HepG2 (cell line): ENCODE data around the gene CAMTA1. TPM values are rescaled to one million over a fixed set of nuclear protein-coding genes. Genes with fewer than 3 reads are reported as not detected.

Source experiments
- ATAC-seq: fragments of 200-7000 bp; cut with Tn5 transposase; 3 replicates; pipeline ENCODE4 v1.9.1; 2020; ENCODE audit warnings: mild to moderate bottlenecking, moderate library complexity
- BruUV-seq: library from RNA; stranded (reverse); fragments of 400-500 nt; replicated peaks from 2 replicates; lab custom pipeline; 2021; lab: Mats Ljungman, UMichigan
- CTCF ChIA-PET: fragments of 300-600 bp; formaldehyde crosslinking; extraction: SDS; loops from one replicate; lab custom pipeline; 2021; ENCODE audit warnings: low total read pairs, inconsistent platforms, low intra/inter-chr PET ratio; lab: Yijun Ruan, JAX
- POLR2A ChIA-PET: fragments of 350-600 bp; sonication (Branson Sonifier 250); formaldehyde crosslinking; loops from one replicate; lab custom pipeline; 2020; ENCODE audit warnings: antibody characterized with exemption, inconsistent platforms; lab: Yijun Ruan, JAX
- DNase-seq: peaks from one replicate; pipeline ENCODE4 v3.0.0-alpha.2; 2015; ENCODE audit warnings: low spot score
- FAIRE-seq: peaks from 3 replicates; lab custom pipeline; 2011; peaks lifted over from hg19 to GRCh38; lab: Jason Lieb, UNC
- H2AFZ ChIP-seq: one replicate; pipeline ENCODE4 v1.6.1; 2011; ENCODE audit warnings: low read length, inconsistent platforms
- H3K27ac ChIP-seq: fragments of 300-600 bp; 3 replicates; pipeline ENCODE4 v1.8.0; 2011; ENCODE audit warnings: mixed run types, mild to moderate bottlenecking, mixed read lengths, low read length, inconsistent platforms; ENCODE audit not compliant: insufficient read depth; ENCODE audit errors: extremely low read length
- H3K27me3 ChIP-seq, 2 experiments: fragments of 200-600 bp in 1 of 2; 2 replicates in 1 of 2; 3 replicates in 1 of 2; pipeline versions ENCODE4 v1.6.0 to v1.8.0; 2011; ENCODE audit warnings: low read length in 2 of 2, mild to moderate bottlenecking in 2 of 2, moderate library complexity in 2 of 2, inconsistent platforms in 1 of 2; ENCODE audit not compliant: insufficient read depth in 2 of 2, control insufficient read depth in 1 of 2
- H3K36me3 ChIP-seq, 2 experiments: fragments of 200-600 bp in 1 of 2; replicated peaks in 1 of 2; 2 replicates in 1 of 2; 3 replicates in 1 of 2; pipeline versions ENCODE4 v1.5.1 to v1.8.0; 2011; ENCODE audit warnings: low read length in 2 of 2, inconsistent platforms in 1 of 2; ENCODE audit not compliant: insufficient read depth in 2 of 2, control insufficient read depth in 1 of 2
- H3K4me1 ChIP-seq: 2 replicates; pipeline ENCODE4 v1.5.1; 2012; ENCODE audit warnings: low read length, inconsistent platforms; ENCODE audit not compliant: insufficient read depth
- H3K4me2 ChIP-seq: 2 replicates; pipeline ENCODE4 v1.6.0; 2011; ENCODE audit warnings: low read depth, low read length, inconsistent platforms
- H3K4me3 ChIP-seq, 3 experiments: fragments of 200-600 bp in 1 of 3; sonication (generic), shearing (Covaris generic) in 1 of 3; replicated peaks in 1 of 3; 2 replicates each; pipeline ENCODE4 v1.5.1; 2011 to 2016; ENCODE audit warnings: low read length in 3 of 3, inconsistent platforms in 2 of 3, low read depth in 2 of 3, mild to moderate bottlenecking in 2 of 3, control low read depth in 1 of 3, mixed read lengths in 1 of 3; ENCODE audit not compliant: insufficient read depth in 1 of 3
- H3K79me2 ChIP-seq: one replicate; pipeline ENCODE4 v1.6.1; 2011; ENCODE audit warnings: low read length, inconsistent platforms; ENCODE audit not compliant: insufficient read depth
- H3K9ac ChIP-seq: 2 replicates; pipeline ENCODE4 v1.6.0; 2011; ENCODE audit warnings: mild to moderate bottlenecking, low read depth, low read length, inconsistent platforms; ENCODE audit not compliant: insufficient read depth
- H3K9me3 ChIP-seq: 2 replicates; pipeline ENCODE4 v1.5.1; 2012; ENCODE audit warnings: mild to moderate bottlenecking, low read length
- H4K20me1 ChIP-seq: 2 replicates; pipeline ENCODE4 v1.6.0; 2011; ENCODE audit warnings: inconsistent platforms, mild to moderate bottlenecking, low read length, moderate library complexity; ENCODE audit not compliant: insufficient read depth
- CBX1 ChIP-seq: IDR thresholded peaks from one replicate; pipeline ENCODE4 v1.6.1; 2016; ENCODE audit warnings: antibody characterized with exemption, low read depth
- CBX2 ChIP-seq, 2 experiments: fragments of 200-600 bp in 1 of 2; sonication (generic); formaldehyde crosslinking in 1 of 2; IDR thresholded peaks; 2 replicates each; pipeline versions ENCODE4 v1.7.0 to v1.8.1; 2018 to 2022; ENCODE audit warnings: low read depth in 2 of 2, low read length in 1 of 2, mild to moderate bottlenecking in 1 of 2, missing genetic modification reagents in 1 of 2
- ELF3 ChIP-seq: IDR thresholded peaks from 2 replicates; pipeline ENCODE4 v1.6.1; 2016; ENCODE audit warnings: missing genetic modification reagents, missing compliant biosample characterization
- KMT2B ChIP-seq: IDR thresholded peaks from 2 replicates; pipeline ENCODE4 v1.6.1; 2016; ENCODE audit warnings: missing genetic modification reagents, missing compliant biosample characterization
- NFE2 ChIP-seq: sonication (generic); formaldehyde crosslinking; IDR thresholded peaks from 2 replicates; pipeline ENCODE4 v1.4.0; 2020; ENCODE audit warnings: missing genetic modification reagents
- NKX3-1 ChIP-seq: sonication (generic); formaldehyde crosslinking; IDR thresholded peaks from 2 replicates; pipeline ENCODE4 v1.5.0; 2020; ENCODE audit warnings: missing genetic modification reagents
- PHF20 ChIP-seq: sonication (generic); formaldehyde crosslinking; IDR thresholded peaks from 2 replicates; pipeline ENCODE4 v1.5.0; 2020; ENCODE audit warnings: mild to moderate bottlenecking, missing genetic modification reagents
- ZIK1 ChIP-seq: sonication (generic); formaldehyde crosslinking; IDR thresholded peaks from 2 replicates; pipeline ENCODE4 v1.5.0; 2020; ENCODE audit warnings: mild to moderate bottlenecking, low read depth, missing genetic modification reagents, borderline replicate concordance
- ZNF180 ChIP-seq: sonication (generic); formaldehyde crosslinking; IDR thresholded peaks from 2 replicates; pipeline ENCODE4 v1.4.0; 2020; ENCODE audit warnings: low read depth, missing genetic modification reagents, borderline replicate concordance
- ZNF224 ChIP-seq: sonication (generic); formaldehyde crosslinking; IDR thresholded peaks from 2 replicates; pipeline ENCODE4 v1.5.0; 2020; ENCODE audit warnings: mild to moderate bottlenecking, missing genetic modification reagents
- ZNF563 ChIP-seq: sonication (generic); formaldehyde crosslinking; IDR thresholded peaks from 2 replicates; pipeline ENCODE4 v1.8.0; 2022; ENCODE audit warnings: mild to moderate bottlenecking, moderate library complexity, missing genetic modification reagents
- ZNF619 ChIP-seq: sonication (generic); formaldehyde crosslinking; IDR thresholded peaks from 2 replicates; pipeline ENCODE4 v1.4.0; 2020; ENCODE audit warnings: mild to moderate bottlenecking, missing genetic modification reagents
- WGBS: methylation state at CpG from one replicate; pipeline ENCODE4 v1.1.6; 2017; ENCODE audit warnings: low lambda C conversion rate; 5-methylcytosine and 5-hydroxymethylcytosine counted together
- in situ Hi-C: cut with HindIII; loops from 2 replicates; pipeline ENCODE4 v1.10.0; 2017; ENCODE audit warnings: low pct_unique_long_range_greater_than_20kb; ENCODE audit not compliant: extremely low pct_ligation_motif_present
- intact Hi-C: fragments of 100-400 bp; cut with micrococcal nuclease; formaldehyde crosslinking; loops from one replicate; pipeline ENCODE4 v1.10.0; 2022; ENCODE audit not compliant: unreplicated experiment
- polyA plus RNA-seq, 8 experiments: library from polyadenylated mRNA; depleted of rRNA in 3 of 8; stranded (reverse) in 7 of 8; unstranded in 1 of 8; fragments of >200 nt; fragmentation: Illumina TruSeq in 4 of 8; extraction: Trizol in 4 of 8; gene quantifications; 2 replicates each; pipeline versions ENCODE4 v1.2.1 to v1.2.3, GENCODE V29; 2011 to 2016; ENCODE audit warnings: low read depth in 4 of 8, missing spikeins in 1 of 8, mixed read lengths in 1 of 8; ENCODE audit not compliant: insufficient read depth in 1 of 8
- total RNA-seq, 5 experiments: library from RNA; depleted of rRNA; stranded (reverse); fragments of >200 nt; fragmentation: Illumina TruSeq; extraction: Trizol; gene quantifications; 2 replicates each; pipeline ENCODE4 v1.2.3, GENCODE V29; 2016; ENCODE audit warnings: low read depth in 1 of 5

CAMTA1 gene
- total and polyA plus RNA-seq, 2 of the 13 experiments (the other 11 are each of a cell fraction or from before 2014, with no cell fraction given) = 25.0 to 36.4 TPM

DNA sequence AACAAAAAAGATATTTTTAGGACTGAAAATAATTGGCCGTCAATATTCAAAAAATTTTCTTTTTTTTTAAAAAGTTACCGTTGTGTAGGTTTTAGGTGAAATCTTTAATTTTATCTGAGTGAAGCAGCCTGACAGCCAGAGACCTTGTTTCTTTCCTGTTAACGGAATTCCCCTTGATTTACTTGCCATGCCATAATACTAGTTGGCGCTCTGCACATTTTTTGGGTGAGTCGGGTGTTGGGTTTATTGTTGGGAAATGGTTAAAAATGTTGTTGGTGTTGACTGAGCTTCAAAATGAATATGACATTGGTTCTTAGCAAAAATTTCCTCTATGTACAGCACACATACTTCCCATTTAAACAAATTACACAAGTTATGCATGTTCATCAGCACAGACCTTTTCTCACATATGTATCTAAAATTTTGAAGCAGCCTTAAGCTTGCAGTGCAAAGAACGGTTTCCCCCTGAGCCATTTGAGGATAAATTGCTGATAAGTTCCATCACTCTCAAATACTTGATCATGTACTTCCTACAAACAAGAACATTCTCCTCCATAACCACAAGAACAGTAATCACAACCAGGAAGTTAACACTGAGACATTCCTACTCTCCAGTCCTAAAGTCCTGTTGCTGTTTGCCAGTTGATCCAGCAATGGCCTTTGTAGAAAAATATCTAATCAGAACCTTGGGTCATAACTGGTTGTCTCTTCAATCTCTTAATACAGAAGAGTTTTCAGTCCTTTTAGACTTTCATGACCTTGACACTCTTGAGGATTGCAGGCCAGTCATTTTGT lies 34.2 kb downstream of the CAMTA1 start:
- FAIRE-seq = no peak
- Histone ChIP-seq H3K9ac (no peak overlapping the region), H3K4me3 (no peak overlapping the region), H3K4me1 (peaks cover 59% of the 10 kb centered on the region), H3K9me3 (no peaks in the 10 kb centered on the region), H3K4me2 (no peak overlapping the region), H2AFZ (no peak overlapping the region), H3K27me3 (no peaks in the 10 kb centered on the region), H3K36me3 (no peaks in the 10 kb centered on the region), H4K20me1 (no peaks in the 10 kb centered on the region), H3K27ac (no peak overlapping the region), H3K79me2 (peaks cover 26% of the 10 kb centered on the region)
- 0 out of 2 replicates have a peak, but pooled peaks have one; percentile 22 for TF ChIP-seq ELF3 (CRISPR knock-in tag)
- no peak for TF ChIP-seq ZNF563
- BruUV-seq = no TSS peak
- intact Hi-C loops (no loop called here), in situ Hi-C loops (no loop called here)
- ATAC-seq = no peak
- 97% methylated on average over 6 of the region's 6 CpGs for WGBS
- ChIA-PET CTCF (no interaction called here), POLR2A (no interaction called here)
- no peak for DNase-seq

- H3K79me2 ChIP-seq = peaks cover 20% of the 10 kb centered on the region
- ATAC-seq (no peak), FAIRE-seq (no peak), DNase-seq (no peak)
- in situ Hi-C loops = no loop called here
- ChIA-PET CTCF (no interaction called here), POLR2A (no interaction called here)
- H3K36me3 ChIP-seq = peaks cover 0 to 1% of the 10 kb centered on the region in 2 experiments; a peak in 1 of 5 replicates
- no peak overlapping the region for H2AFZ ChIP-seq
- H3K4me2 ChIP-seq = no peak overlapping the region
- no peaks in the 10 kb centered on the region for H3K27me3 ChIP-seq
- H3K9ac ChIP-seq = no peak overlapping the region
- no peaks in the 10 kb centered on the region for H3K9me3 ChIP-seq
- H4K20me1 ChIP-seq = no peaks in the 10 kb centered on the region
- intact Hi-C loops = no loop called here
- no peak overlapping the region for H3K4me3 ChIP-seq
- TF ChIP-seq NFE2 (CRISPR knock-in tag) (no peak), NKX3-1 (no peak), ZIK1 (CRISPR knock-in tag) (no peak), PHF20 (CRISPR knock-in tag) (no peak), ELF3 (CRISPR knock-in tag) (no peak), ZNF180 (no peak), ZNF224 (no peak), ZNF619 (CRISPR knock-in tag) (no peak), CBX1 (no peak), KMT2B (no peak), CBX2 (IDR thresholded peaks at IDR 0.05; ENCODE audit: low read depth, low read length) (no peak), CBX2 (CRISPR knock-in tag; IDR thresholded peaks at IDR 0.05; ENCODE audit: low read depth) (no peak)
- 89% methylated on average over 2 of the region's 2 CpGs for WGBS
- no peak overlapping the region for H3K27ac ChIP-seq
- BruUV-seq = no TSS peak
- peaks cover 65% of the 10 kb centered on the region for H3K4me1 ChIP-seq
Measured at GRCh38 chr1:6820899-6821298, 35.6 kb downstream of the CAMTA1 start.
